ENCODE data around the gene HOXC6. TPM values are rescaled to one million over a fixed set of nuclear protein-coding genes. Genes with fewer than 3 reads are reported as not detected.
A peak's percentile ranks its signal among the peaks of the same experiment; 100 is the strongest.

HOXC6 gene
- total and polyA plus RNA-seq, 9 of the 15 experiments (the other 6 are each of a cell fraction or from before 2014, with no cell fraction given) = 0.06 to 4.0 (median 1.4) TPM

- TF ChIP-seq HBP1 (CRISPR knock-in tag; IDR thresholded peaks at IDR 0.05) (no peak), HMGN3 (IDR thresholded peaks at IDR 0.05; ENCODE audit: borderline replicate concordance, extremely low read depth, insufficient read length, low read depth, low read length) (no peak), ZNF41 (CRISPR knock-in tag; conservative IDR thresholded peaks at IDR 0.05) (no peak), ZNF175 (CRISPR knock-in tag; IDR thresholded peaks at IDR 0.05; ENCODE audit: low read depth) (no peak), PREB (CRISPR knock-in tag; IDR thresholded peaks at IDR 0.05) (no peak), ZNF212 (CRISPR knock-in tag; IDR thresholded peaks at IDR 0.05) (no peak), NFATC3 (IDR thresholded peaks at IDR 0.05) (no peak), SMAD1 (IDR thresholded peaks at IDR 0.05; ENCODE audit: low read depth, low read length, partially characterized antibody) (no peak), FOXK1 (CRISPR knock-in tag; IDR thresholded peaks at IDR 0.05; ENCODE audit: borderline replicate concordance) (no peak), DPF2 (IDR thresholded peaks at IDR 0.05) (peak; percentile 55; the same call in 1 of the 2 replicates), TAF7 (tag; IDR thresholded peaks at IDR 0.05) (no peak), RNF219 (CRISPR knock-in tag; IDR thresholded peaks at IDR 0.05) (no peak), C11orf30 (IDR thresholded peaks at IDR 0.05; ENCODE audit: low read depth) (no peak), ZBTB7A (IDR thresholded peaks at IDR 0.05; ENCODE audit: borderline replicate concordance, control insufficient read depth, low read depth, low read length) (no peak; the same call in 1 of the 2 replicates), POLR2G (IDR thresholded peaks at IDR 0.05; ENCODE audit: low read depth, low read length) (no peak), ZBTB12 (CRISPR knock-in tag; IDR thresholded peaks at IDR 0.05) (no peak), CREB3L1 (IDR thresholded peaks at IDR 0.05; ENCODE audit: borderline replicate concordance, low read depth) (no peak), FOXJ2 (tag; IDR thresholded peaks at IDR 0.05) (no peak), ZNF282 (CRISPR knock-in tag; IDR thresholded peaks at IDR 0.05) (no peak), ZNF146 (CRISPR knock-in tag; IDR thresholded peaks at IDR 0.05; ENCODE audit: unreplicated experiment) (no peak), ILK (tag; IDR thresholded peaks at IDR 0.05; ENCODE audit: borderline replicate concordance, low read depth) (no peak)
Observed at GRCh38 chr12:54017027-54017788, 11.0 kb upstream of the HOXC6 start (continued).
